Karpas-422 (cell line): ENCODE measurements around the gene PIP5K1A. TPM values are rescaled to one million over a fixed set of nuclear protein-coding genes. Genes with fewer than 3 reads are reported as not detected.
A peak's percentile ranks its signal among the peaks of the same experiment; 100 is the strongest.

ENCODE experiments used
- DNase-seq: peaks from one replicate; pipeline ENCODE4 v3.0.0-alpha.2; 2015
- H2AFZ ChIP-seq: fragments of 200-600 bp; sonication (generic); 2 replicates; pipeline ENCODE4 v1.6.1; 2014; ENCODE audit warnings: antibody characterized with exemption, low read length, mixed read lengths
- H3K27ac ChIP-seq: fragments of 200-600 bp; sonication (generic); 2 replicates; pipeline ENCODE4 v1.5.1; 2014; ENCODE audit warnings: mild to moderate bottlenecking, low read length, moderate library complexity
- H3K27me3 ChIP-seq: fragments of 200-600 bp; sonication (generic); 2 replicates; pipeline ENCODE4 v1.6.1; 2014; ENCODE audit warnings: low read length, mixed read lengths
- H3K36me3 ChIP-seq: fragments of 200-600 bp; sonication (generic); 2 replicates; pipeline ENCODE4 v1.6.1; 2014; ENCODE audit warnings: low read length, mixed read lengths; ENCODE audit not compliant: insufficient read depth
- H3K4me1 ChIP-seq: fragments of 200-600 bp; sonication (generic); 2 replicates; pipeline ENCODE4 v1.6.1; 2014; ENCODE audit warnings: mild to moderate bottlenecking, low read length, mixed read lengths
- H3K4me2 ChIP-seq: fragments of 200-600 bp; sonication (generic); 2 replicates; pipeline ENCODE4 v1.6.1; 2014; ENCODE audit warnings: low read length, low read depth, mild to moderate bottlenecking; ENCODE audit not compliant: poor library complexity, severe bottlenecking
- H3K4me3 ChIP-seq: fragments of 200-600 bp; sonication (generic); 2 replicates; pipeline ENCODE4 v1.5.1; 2014; ENCODE audit warnings: mild to moderate bottlenecking, antibody characterized with exemption, low read length, mixed read lengths
- H3K79me2 ChIP-seq: fragments of 200-600 bp; sonication (generic); 2 replicates; pipeline ENCODE4 v1.6.1; 2014; ENCODE audit warnings: mild to moderate bottlenecking, low read length, mixed read lengths
- H3K9ac ChIP-seq: fragments of 200-600 bp; sonication (generic); 2 replicates; pipeline ENCODE4 v1.6.0; 2014; ENCODE audit warnings: low read length
- H3K9me2 ChIP-seq: fragments of 200-600 bp; sonication (generic), shearing (Covaris generic); replicated peaks from 2 replicates; pipeline ENCODE4 v1.6.0; 2014; ENCODE audit warnings: mild to moderate bottlenecking, low read length, moderate library complexity; ENCODE audit not compliant: insufficient read depth
- H3K9me3 ChIP-seq: fragments of 300-700, 200-600 bp; sonication (generic); 2 replicates; pipeline ENCODE4 v1.6.1; 2014; ENCODE audit warnings: low read length, mixed read lengths
- H4K20me1 ChIP-seq: fragments of 200-600 bp; sonication (generic); 2 replicates; pipeline ENCODE4 v1.6.1; 2014; ENCODE audit warnings: mild to moderate bottlenecking, antibody characterized with exemption, low read length, low read depth; ENCODE audit not compliant: insufficient read depth
- total RNA-seq: library from RNA; depleted of rRNA; stranded (reverse); fragments of >200 nt; shearing (Covaris generic); gene quantifications from 2 replicates; pipeline ENCODE4 v1.2.3, GENCODE V29; 2014; ENCODE audit warnings: low replicate concordance

The PIP5K1A gene
- total RNA-seq, 1 experiment from 2014 or later, result 75.9 TPM

DNA sequence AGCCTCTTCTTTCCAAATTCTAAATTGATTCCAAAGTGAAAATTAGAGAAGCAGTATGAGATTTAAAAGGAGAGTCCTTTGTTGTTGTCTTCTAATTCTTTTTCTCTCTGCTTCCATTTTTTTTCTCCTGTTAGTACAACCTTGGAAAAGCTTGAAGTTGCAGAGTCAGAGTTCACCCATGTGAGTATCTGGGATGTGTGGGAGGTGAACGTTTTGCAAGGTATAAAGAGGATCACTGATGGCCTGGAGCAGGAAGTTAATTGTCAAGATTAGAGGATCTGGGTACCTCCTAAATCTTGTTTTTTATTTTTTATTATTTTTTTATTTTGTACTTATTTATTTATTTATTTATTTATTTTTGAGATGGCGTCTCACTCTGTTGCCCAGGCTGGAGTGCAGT lies 48.4 kb downstream of the PIP5K1A start:
- H3K79me2 ChIP-seq, result no peaks in the 10 kb centered on the region
- no peaks in the 10 kb centered on the region for H3K4me1 ChIP-seq
- no peaks in the 10 kb centered on the region for H3K9me2 ChIP-seq
- H4K20me1 ChIP-seq, result no peaks in the 10 kb centered on the region
- no peak overlapping the region for H3K4me3 ChIP-seq
- H3K4me2 ChIP-seq, result no peak overlapping the region
- H3K36me3 ChIP-seq, result peaks cover 59% of the 10 kb centered on the region
- no peak overlapping the region for H3K27ac ChIP-seq
- H3K9me3 ChIP-seq, result no peaks in the 10 kb centered on the region
- no peak overlapping the region for H3K9ac ChIP-seq
- DNase-seq, result no peak
- no peak overlapping the region for H2AFZ ChIP-seq
- H3K27me3 ChIP-seq, result no peaks in the 10 kb centered on the region

DNA sequence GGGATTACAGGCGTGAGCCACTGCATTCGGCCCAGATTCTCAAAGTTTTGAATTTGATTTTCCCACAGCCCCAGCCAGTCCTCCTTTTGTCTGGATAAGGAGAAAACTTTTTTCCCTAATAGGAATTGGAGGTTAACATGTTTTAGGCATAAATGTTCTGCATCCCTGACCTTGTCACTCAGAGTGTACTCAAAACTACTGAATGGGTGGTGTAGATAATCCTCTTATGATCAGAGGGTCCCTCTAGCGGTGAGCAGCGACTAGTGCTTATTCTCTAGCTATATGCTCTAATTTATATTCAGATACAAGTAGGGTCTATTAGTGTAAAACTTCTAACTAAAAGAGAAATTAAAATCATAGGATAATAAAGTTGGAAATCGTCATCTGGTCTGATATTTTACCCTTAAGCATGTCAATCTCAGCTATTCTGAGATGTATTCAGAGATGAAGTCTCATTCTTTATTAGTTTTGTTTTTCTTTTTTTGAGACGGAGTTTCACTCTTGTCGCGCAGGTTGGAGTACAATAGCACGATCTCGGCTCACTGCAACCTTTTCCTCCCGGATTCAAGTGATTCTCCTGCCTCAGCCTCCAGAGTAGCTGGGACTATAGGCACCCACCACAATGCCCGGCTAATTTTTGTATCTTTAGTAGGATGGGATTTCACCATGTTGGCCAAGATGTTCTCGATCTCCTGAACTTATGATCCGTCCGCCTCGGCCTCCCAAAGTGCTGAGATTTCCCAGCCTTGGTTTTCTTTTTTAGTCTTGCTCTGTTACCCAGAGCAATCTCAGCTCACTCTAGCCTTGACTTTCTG lies 53.5 kb downstream of the PIP5K1A start:
- H3K27me3 ChIP-seq, result no peaks in the 10 kb centered on the region
- DNase-seq, result peak; percentile 93
- H3K4me1 ChIP-seq, result peaks cover 8% of the 10 kb centered on the region
- no peak overlapping the region for H3K9ac ChIP-seq
- no peaks in the 10 kb centered on the region; the same call in 1 of the 2 replicates for H4K20me1 ChIP-seq
- no peak overlapping the region for H3K4me3 ChIP-seq
- H3K4me2 ChIP-seq, result no peak overlapping the region
- H3K9me2 ChIP-seq, result no peaks in the 10 kb centered on the region
- no peak overlapping the region for H3K27ac ChIP-seq
- H3K36me3 ChIP-seq, result peaks cover 19% of the 10 kb centered on the region; the same call in 1 of the 2 replicates
- H3K9me3 ChIP-seq, result no peaks in the 10 kb centered on the region
- H2AFZ ChIP-seq, result no peak overlapping the region
- peaks cover 22% of the 10 kb centered on the region for H3K79me2 ChIP-seq

DNA sequence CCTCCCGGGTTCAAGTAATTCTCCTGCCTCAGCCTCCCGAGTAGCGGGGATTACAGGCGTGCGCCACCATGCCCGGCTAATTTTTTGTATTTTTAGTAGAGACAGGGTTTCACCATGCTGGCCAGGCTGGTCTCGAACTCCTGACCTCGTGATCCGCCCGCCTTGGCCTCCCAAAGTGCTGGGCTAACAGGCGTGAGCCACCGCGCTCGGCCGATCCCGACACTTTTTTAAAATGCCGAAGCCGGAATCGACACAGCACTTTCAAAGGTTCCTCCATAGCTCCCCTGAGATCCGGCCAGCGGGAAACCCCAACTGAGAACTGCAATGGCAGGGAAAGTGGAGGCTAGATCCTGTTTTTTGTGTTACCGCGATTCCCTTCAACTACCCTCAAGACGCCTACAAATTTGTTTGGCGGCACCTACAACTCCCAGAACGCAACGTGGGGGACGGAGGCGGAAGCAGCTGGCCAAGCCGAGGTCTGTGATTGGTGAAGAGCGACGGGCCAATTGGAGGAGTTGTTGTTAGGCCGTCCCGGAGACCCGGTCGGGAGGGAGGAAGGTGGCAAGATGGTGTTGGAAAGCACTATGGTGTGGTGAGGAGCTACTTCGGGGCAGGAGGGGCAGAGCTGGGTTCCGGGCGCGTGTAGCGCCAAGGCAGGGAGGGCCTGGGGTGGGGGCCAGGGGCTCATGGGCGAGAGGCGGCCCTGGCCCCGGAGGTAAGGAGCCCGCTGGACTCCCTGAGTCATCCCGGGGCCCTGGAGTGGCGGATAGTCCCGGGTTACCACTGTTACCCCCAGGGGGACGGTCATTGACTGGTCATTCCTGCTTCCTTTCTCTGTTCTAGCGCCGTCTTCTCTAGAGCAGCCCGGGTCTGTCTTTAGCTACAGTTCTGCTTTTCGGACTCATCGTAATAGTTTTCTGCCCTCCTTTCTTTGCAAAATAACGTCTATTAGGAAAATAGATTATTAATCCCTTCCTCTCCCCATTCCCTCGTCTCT lies 56.2 kb downstream of the PIP5K1A start, which contains the start of gene PSMD4:
Gene PSMD4, plus strand, starts transcription at position 518 of the 997 bp plus-strand sequence. Its CDS starts 49 bp downstream, at position 567.
- H3K27me3 ChIP-seq, result no peaks in the 10 kb centered on the region
- DNase-seq, result peak; percentile 99
- no peaks in the 10 kb centered on the region for H3K9me2 ChIP-seq
- H2AFZ ChIP-seq, result peak within 1 kb of the TSS; percentile 68; the same call in 1 of the 2 replicates
- no peaks in the 10 kb centered on the region for H3K9me3 ChIP-seq
- peak within 1 kb of the TSS; percentile 85 for H3K4me3 ChIP-seq
- H3K79me2 ChIP-seq, result peaks cover 47% of the 10 kb centered on the region
- peak within 1 kb of the TSS; percentile 83 for H3K9ac ChIP-seq
- H3K4me1 ChIP-seq, result peaks cover 8% of the 10 kb centered on the region
- peak within 1 kb of the TSS; percentile 73 for H3K27ac ChIP-seq
- H3K36me3 ChIP-seq, result peaks cover 4% of the 10 kb centered on the region; the same call in 1 of the 2 replicates
- peak within 1 kb of the TSS; percentile 86 for H3K4me2 ChIP-seq
- H4K20me1 ChIP-seq, result no peaks in the 10 kb centered on the region; the same call in 1 of the 2 replicates

DNA sequence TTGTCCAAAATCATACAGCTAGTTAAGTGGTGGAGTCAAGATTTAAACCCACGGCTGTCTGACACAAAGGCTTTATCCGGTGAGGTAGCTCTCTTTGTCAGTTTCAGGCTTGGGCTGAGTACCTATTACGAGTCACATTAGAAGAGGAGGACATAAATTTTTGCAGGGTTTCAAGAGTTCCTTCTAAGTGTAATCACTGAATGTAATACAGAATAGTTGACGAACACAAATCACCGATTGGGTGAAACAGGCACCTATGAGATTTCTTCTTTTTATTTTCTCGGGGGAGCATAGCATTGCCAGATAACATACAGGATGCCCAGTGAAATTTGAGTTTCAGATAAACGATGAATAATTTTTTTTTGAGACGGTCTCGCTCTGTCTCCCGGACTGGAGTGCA lies 57.0 kb downstream of the PIP5K1A start:
- Histone ChIP-seq H4K20me1 (no peaks in the 10 kb centered on the region; the same call in 1 of the 2 replicates), H3K27ac (peak overlapping the region; percentile 73), H3K4me2 (peak overlapping the region; percentile 86), H3K9ac (peak overlapping the region; percentile 83), H3K9me3 (no peaks in the 10 kb centered on the region), H3K36me3 (peaks cover 1% of the 10 kb centered on the region; the same call in 1 of the 2 replicates), H3K27me3 (no peaks in the 10 kb centered on the region), H3K9me2 (no peaks in the 10 kb centered on the region), H3K4me3 (peak overlapping the region; percentile 85), H2AFZ (no peak overlapping the region), H3K79me2 (peaks cover 55% of the 10 kb centered on the region), H3K4me1 (peaks cover 8% of the 10 kb centered on the region)
- DNase-seq, result peak; percentile 73

DNA sequence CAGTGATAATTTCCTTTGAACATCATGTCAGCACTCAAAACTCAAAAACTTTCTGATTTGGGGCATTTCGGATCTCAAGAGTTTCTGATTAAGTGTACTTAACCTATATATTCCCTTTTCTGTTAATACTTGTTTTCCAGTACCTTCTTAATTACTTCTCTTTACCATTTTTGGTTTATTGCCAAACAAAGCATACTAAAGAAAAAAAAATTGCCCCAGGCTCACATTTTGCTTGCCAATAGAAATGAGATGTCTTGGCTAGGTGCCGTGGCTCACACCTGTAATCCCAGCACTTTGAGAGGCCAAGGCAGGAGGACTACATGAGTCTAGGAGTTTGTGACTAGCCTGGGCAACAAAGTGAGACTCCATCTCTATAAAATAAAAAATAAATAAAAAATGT lies 61.0 kb downstream of the PIP5K1A start:
- Histone ChIP-seq H2AFZ (no peak overlapping the region), H3K9ac (no peak overlapping the region), H4K20me1 (no peaks in the 10 kb centered on the region; the same call in 1 of the 2 replicates), H3K27me3 (no peaks in the 10 kb centered on the region), H3K4me2 (no peak overlapping the region), H3K4me3 (no peak overlapping the region), H3K9me2 (no peaks in the 10 kb centered on the region), H3K4me1 (peaks cover 6% of the 10 kb centered on the region), H3K27ac (no peak overlapping the region), H3K36me3 (peaks cover 10% of the 10 kb centered on the region; the same call in 1 of the 2 replicates), H3K79me2 (peaks cover 67% of the 10 kb centered on the region), H3K9me3 (no peaks in the 10 kb centered on the region)
- DNase-seq, result no peak

DNA sequence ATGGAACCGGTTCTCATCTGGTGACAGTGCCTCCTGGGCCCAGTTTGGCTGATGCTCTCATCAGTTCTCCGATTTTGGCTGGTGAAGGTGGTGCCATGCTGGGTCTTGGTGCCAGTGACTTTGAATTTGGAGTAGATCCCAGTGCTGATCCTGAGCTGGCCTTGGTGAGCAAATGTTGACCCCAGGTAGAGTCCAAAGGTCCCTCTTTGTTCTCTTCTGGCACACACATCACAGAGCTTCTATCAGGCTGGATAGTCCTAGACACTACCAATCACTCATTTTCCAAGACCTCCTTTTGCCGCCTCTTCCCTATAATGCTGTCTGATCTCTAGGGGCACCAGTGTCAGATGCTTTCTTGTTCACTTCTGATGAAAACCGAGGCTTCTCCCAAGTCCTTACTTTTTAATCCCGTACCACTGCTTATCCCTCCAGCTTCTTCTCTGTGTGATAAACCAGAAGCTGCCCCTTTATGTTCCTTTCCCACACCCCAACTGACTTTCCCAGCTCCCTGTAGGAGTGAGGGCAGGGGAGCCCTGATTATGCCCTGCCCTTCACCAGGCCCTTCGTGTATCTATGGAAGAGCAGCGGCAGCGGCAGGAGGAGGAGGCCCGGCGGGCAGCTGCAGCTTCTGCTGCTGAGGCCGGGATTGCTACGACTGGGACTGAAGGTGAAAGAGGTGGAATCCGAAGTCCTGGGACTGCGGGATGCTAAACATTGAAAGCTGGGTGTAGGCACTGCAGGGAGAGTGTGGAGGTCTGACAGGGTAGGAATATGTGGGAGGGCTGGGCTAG lies 67.3 kb downstream of the PIP5K1A start:
- peaks cover 24% of the 10 kb centered on the region for H3K36me3 ChIP-seq

DNA sequence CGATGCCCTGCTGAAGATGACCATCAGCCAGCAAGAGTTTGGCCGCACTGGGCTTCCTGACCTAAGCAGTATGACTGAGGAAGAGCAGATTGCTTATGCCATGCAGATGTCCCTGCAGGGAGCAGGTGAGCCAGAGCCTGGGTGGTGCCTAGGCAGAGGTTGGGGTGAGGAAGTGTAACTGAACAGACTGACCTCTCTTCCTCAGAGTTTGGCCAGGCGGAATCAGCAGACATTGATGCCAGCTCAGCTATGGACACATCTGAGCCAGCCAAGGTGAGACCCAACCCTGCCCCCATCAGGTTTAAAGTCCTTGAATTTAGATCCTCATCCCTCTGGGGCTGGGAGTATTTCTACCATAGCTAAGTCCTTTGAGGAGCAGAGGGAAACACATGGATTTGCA lies 68.0 kb downstream of the PIP5K1A start:
- H3K79me2 ChIP-seq, result peaks cover 9% of the 10 kb centered on the region
- no peak for DNase-seq
- no peak overlapping the region for H2AFZ ChIP-seq
- peaks cover 24% of the 10 kb centered on the region for H3K36me3 ChIP-seq
- H3K4me3 ChIP-seq, result no peak overlapping the region
- no peak overlapping the region for H3K9ac ChIP-seq
- H3K27me3 ChIP-seq, result no peaks in the 10 kb centered on the region
- no peaks in the 10 kb centered on the region for H4K20me1 ChIP-seq
- no peaks in the 10 kb centered on the region for H3K9me2 ChIP-seq
- H3K27ac ChIP-seq, result no peak overlapping the region
- H3K9me3 ChIP-seq, result no peaks in the 10 kb centered on the region
- no peak overlapping the region for H3K4me2 ChIP-seq
- H3K4me1 ChIP-seq, result no peaks in the 10 kb centered on the region

More for the DNA sequence above, 67.3 kb downstream of the PIP5K1A start:
- Histone ChIP-seq H4K20me1 (no peaks in the 10 kb centered on the region), H3K4me1 (no peaks in the 10 kb centered on the region), H3K9me2 (no peaks in the 10 kb centered on the region), H3K27me3 (no peaks in the 10 kb centered on the region), H3K79me2 (peaks cover 11% of the 10 kb centered on the region), H3K27ac (no peak overlapping the region), H3K9me3 (no peaks in the 10 kb centered on the region), H3K4me2 (no peak overlapping the region), H2AFZ (no peak overlapping the region), H3K9ac (no peak overlapping the region), H3K4me3 (no peak overlapping the region)
- no peak for DNase-seq
